Measurements from ENCODE around the gene PTP4A2.
A peak's percentile ranks its signal among the peaks of the same experiment; 100 is the strongest.

Gene PTP4A2

DNA sequence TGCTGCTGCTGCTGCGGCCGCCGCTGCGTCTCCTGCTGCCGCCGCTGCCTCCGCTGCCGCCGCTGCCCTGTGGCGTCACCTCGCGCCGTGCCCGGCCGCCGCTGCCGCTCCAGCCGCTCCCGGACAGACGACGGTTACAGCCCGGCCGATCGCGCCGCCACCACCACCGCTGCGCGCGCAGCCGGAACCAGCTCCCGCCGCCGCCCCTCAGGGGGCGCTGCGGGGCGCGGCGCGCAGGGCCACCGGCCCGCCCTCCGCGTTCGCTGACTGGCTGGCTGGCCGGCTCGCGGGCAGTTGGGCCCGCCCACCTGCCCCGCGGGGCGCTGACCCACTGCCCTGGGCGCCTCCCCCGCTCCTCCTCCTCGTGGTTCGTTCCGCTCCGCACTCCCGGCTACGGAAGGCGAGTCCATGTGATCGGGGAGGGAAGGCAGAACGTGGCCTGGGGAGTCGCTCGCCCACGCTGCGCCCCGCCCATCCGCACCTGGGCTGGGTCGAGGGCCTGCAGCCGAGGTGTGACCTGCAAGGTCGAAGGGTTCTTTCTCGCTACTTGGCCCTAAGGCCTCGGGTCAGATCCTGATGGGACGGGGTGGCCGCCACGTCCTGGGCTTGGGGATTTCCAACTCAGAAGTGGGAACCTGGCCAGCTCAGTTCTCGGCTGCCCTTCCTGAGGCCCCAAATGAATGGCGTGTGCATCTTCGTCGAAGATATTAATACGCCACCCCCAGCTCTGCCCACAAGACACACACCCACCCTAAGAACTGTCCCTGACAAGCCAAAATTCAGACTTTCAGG lies at the start of gene PTP4A2:
Gene PTP4A2, minus strand, starts transcription at position 185 of the 792 bp plus-strand sequence. CDS start 19,303 bp downstream, outside the sequence.
- peaks cover 47% of the 10 kb centered on the region for H3K4me1 ChIP-seq (ENCODE audit: insufficient read depth, low read length)

DNA sequence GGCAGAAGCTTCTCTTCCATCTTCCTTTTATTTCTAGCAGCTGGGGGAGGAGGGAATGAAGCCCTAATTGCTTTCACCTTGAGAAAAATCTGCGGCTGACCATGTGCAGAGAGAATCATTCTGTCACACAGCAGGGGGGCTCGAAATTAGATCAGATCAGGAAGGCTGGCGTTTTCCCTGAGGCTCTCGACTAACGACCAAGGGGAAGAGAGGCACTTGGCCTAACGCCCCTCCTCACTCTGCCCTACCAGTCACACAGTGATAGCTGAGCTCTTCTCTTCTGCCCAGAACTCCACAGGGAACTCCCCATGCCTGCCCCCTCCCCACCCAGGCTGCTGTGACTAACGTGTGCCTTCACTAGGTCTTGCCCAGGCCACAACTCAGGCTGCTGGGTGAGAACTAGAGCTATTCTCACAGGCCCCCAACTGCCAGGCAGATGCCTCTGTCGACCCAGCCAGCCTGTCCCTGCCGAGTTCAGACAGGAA lies 49.0 kb upstream of the PTP4A2 start:
- Histone ChIP-seq H3K27ac (ENCODE audit: low read depth, low read length) (no peak overlapping the region), H3K36me3 (ENCODE audit: insufficient read depth, low read length) (no peaks in the 10 kb centered on the region), H3K4me1 (ENCODE audit: insufficient read depth, low read length) (peaks cover 11% of the 10 kb centered on the region), H3K27me3 (ENCODE audit: control insufficient read depth in 1 of 2, insufficient read depth in 2 of 2, low read length in 2 of 2) (no peaks in the 10 kb centered on the region), H3K9ac (ENCODE audit: low read length) (no peak overlapping the region), H3K9me3 (ENCODE audit: low read length) (no peaks in the 10 kb centered on the region), H3K4me3 (ENCODE audit: low read depth in 1 of 2, low read length in 2 of 2) (no peak overlapping the region)

More for the DNA sequence above, at the start of gene PTP4A2:
- H3K9ac ChIP-seq (ENCODE audit: low read length) = peak within 1 kb of the TSS; percentile 91
- H3K27me3 ChIP-seq (ENCODE audit: control insufficient read depth in 1 of 2, insufficient read depth in 2 of 2, low read length in 2 of 2) = no peaks in the 10 kb centered on the region
- no peaks in the 10 kb centered on the region for H3K36me3 ChIP-seq (ENCODE audit: insufficient read depth, low read length)
- no peaks in the 10 kb centered on the region for H3K9me3 ChIP-seq (ENCODE audit: low read length)
- H3K4me3 ChIP-seq (ENCODE audit: low read depth in 1 of 2, low read length in 2 of 2) = peak within 1 kb of the TSS; percentile 71 to 88
- H3K27ac ChIP-seq (ENCODE audit: low read depth, low read length) = peak within 1 kb of the TSS; percentile 88

DNA sequence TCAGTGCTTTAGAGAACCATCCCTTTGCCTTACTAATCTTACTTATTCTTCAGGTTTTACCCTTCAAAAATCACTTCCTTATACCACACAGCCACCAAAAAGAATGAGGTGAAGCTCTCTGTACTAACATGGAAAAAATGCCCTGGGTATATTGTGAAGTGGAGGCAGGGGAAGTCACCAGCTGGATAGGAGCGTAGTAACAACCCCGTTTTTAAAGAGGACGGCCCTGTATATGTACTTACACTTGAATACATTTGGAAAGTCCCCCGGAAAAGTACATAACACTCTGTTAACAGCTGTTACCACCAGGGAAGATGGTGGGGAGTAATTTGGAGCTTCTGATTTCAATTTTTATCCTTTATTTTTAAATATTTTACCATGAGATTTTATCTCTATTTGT lies 47.3 kb upstream of the PTP4A2 start:
- Histone ChIP-seq H3K27ac (ENCODE audit: low read depth, low read length) (peak overlapping the region; percentile 74), H3K27me3 (ENCODE audit: control insufficient read depth in 1 of 2, insufficient read depth in 2 of 2, low read length in 2 of 2) (no peaks in the 10 kb centered on the region), H3K9me3 (ENCODE audit: low read length) (no peaks in the 10 kb centered on the region), H3K9ac (ENCODE audit: low read length) (no peak overlapping the region), H3K36me3 (ENCODE audit: insufficient read depth, low read length) (no peaks in the 10 kb centered on the region), H3K4me3 (ENCODE audit: low read depth in 1 of 2, low read length in 2 of 2) (no peak overlapping the region), H3K4me1 (ENCODE audit: insufficient read depth, low read length) (peaks cover 11% of the 10 kb centered on the region)

DNA sequence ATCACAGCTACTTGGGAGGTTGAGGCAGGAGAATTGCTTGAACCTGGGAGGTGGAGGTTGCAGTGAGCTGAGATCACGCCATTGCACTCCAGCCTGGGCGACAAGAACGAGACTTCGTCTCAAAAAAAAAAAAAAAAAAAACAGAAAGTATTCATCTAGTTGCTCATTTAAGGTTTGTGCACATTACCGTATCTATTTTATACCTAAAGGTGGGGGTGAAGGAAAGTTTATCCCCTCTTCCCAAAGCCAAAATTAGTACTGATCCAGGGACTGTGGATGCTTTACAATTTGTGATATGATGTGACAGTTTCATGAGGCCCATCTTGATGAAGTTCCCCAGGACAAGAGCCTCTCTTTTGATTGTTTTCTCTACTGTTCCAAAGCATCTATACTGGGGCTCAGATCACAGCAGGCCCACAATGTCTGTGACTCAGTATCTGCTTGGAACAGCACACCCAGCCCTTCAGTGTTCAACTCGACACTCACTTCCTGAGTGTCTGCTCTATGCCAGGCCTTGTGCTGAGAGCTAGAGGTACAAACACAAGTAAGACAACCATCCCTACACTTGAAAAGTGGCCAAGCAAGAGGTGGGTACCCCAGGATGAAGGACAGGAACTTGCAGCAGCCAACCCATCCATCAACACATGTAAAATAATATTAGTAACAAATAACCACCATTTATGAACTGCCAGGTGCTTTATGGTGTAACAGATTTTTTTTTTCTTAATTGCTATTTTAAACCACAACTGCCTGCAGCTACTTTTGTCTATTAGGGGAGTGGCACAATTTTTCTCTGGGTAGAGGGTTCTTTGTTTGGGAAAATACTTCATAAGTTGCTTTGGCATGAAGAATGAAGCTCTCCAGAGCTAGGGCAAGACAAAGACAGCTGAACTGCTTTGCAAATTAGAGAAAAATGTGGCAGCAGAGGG lies 46.5 kb upstream of the PTP4A2 start:
- Histone ChIP-seq H3K9me3 (ENCODE audit: low read length) (no peaks in the 10 kb centered on the region), H3K4me1 (ENCODE audit: insufficient read depth, low read length) (peaks cover 11% of the 10 kb centered on the region), H3K4me3 (ENCODE audit: low read depth in 1 of 2, low read length in 2 of 2) (no peak overlapping the region), H3K9ac (ENCODE audit: low read length) (no peak overlapping the region), H3K36me3 (ENCODE audit: insufficient read depth, low read length) (no peaks in the 10 kb centered on the region), H3K27ac (ENCODE audit: low read depth, low read length) (peak overlapping the region; percentile 74), H3K27me3 (ENCODE audit: control insufficient read depth in 1 of 2, insufficient read depth in 2 of 2, low read length in 2 of 2) (no peaks in the 10 kb centered on the region)

DNA sequence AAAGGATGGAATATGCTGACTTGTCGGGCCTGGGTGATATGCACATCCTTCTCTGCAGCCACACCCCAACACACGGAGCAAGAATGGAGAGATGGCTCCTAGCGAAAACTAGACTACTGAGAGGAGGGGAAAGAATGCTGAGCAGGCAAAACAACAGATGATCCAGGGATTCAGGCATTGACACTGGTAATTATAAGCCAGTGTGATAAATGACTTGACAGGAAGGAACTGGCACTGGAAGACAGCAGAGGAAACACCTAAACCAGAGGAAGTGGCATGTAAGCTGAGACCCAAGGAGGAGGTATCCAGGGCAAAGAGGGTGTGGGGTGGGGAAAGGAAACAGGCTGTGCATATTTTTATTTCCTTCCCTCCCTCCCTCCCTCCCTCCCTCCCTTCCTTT lies 43.8 kb upstream of the PTP4A2 start:
- Histone ChIP-seq H3K9me3 (ENCODE audit: low read length) (no peaks in the 10 kb centered on the region), H3K36me3 (ENCODE audit: insufficient read depth, low read length) (no peaks in the 10 kb centered on the region), H3K27ac (ENCODE audit: low read depth, low read length) (no peak overlapping the region), H3K27me3 (ENCODE audit: control insufficient read depth in 1 of 2, insufficient read depth in 2 of 2, low read length in 2 of 2) (no peaks in the 10 kb centered on the region), H3K4me1 (ENCODE audit: insufficient read depth, low read length) (peaks cover 11% of the 10 kb centered on the region), H3K4me3 (ENCODE audit: low read depth in 1 of 2, low read length in 2 of 2) (no peak overlapping the region), H3K9ac (ENCODE audit: low read length) (no peak overlapping the region)

- Histone ChIP-seq H3K27ac (ENCODE audit: low read depth, low read length) (no peak overlapping the region), H3K4me1 (ENCODE audit: insufficient read depth, low read length) (peaks cover 11% of the 10 kb centered on the region), H3K36me3 (ENCODE audit: insufficient read depth, low read length) (no peaks in the 10 kb centered on the region)
Observed at GRCh38 chr1:31981456-31981839, 43.3 kb upstream of the PTP4A2 start.

DNA sequence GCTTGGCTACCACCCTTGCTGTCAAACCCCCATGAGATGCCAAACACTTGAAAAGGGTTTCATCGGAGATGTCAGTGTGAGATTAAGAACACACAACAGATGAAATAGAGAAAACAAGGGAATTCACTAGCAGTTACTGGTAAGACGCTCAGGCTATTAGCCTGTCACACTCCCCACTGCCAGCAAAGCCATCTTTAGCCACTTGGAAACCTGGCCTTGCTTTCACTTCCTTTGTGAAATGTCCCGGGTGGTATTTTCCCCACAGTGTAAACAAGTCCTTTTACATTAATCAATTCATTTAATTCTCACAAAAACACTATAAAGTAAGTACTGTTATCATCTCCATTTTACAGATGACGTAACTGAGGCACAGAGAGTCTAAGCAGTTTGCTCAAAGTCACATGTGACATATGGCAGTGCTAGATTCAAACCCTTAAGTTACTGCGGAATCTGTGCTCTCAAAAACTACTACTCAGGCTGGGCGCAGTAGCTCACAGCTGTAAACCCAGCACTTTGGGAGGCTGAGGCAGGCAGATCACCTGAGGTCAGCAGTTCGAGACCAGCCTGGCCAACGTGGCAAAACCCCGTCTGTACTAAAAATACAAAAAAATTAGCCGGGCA lies 42.8 kb upstream of the PTP4A2 start:
- H3K9ac ChIP-seq (ENCODE audit: low read length) = peak overlapping the region; percentile 21
- H3K27me3 ChIP-seq (ENCODE audit: control insufficient read depth in 1 of 2, insufficient read depth in 2 of 2, low read length in 2 of 2) = no peaks in the 10 kb centered on the region
- H3K27ac ChIP-seq (ENCODE audit: low read depth, low read length) = no peak overlapping the region
- peaks cover 11% of the 10 kb centered on the region for H3K4me1 ChIP-seq (ENCODE audit: insufficient read depth, low read length)
- H3K9me3 ChIP-seq (ENCODE audit: low read length) = no peaks in the 10 kb centered on the region
- H3K36me3 ChIP-seq (ENCODE audit: insufficient read depth, low read length) = no peaks in the 10 kb centered on the region
- H3K4me3 ChIP-seq (ENCODE audit: low read depth in 1 of 2, low read length in 2 of 2) = no peak overlapping the region

More at GRCh38 chr1:31981456-31981839, 43.3 kb upstream of the PTP4A2 start:
- H3K27me3 ChIP-seq (ENCODE audit: control insufficient read depth in 1 of 2, insufficient read depth in 2 of 2, low read length in 2 of 2) = no peaks in the 10 kb centered on the region
- H3K9ac ChIP-seq (ENCODE audit: low read length) = no peak overlapping the region
- H3K4me3 ChIP-seq (ENCODE audit: low read depth in 1 of 2, low read length in 2 of 2) = no peak overlapping the region
- no peaks in the 10 kb centered on the region for H3K9me3 ChIP-seq (ENCODE audit: low read length)

GRCh38 chr1:31978843-31979400 lies 40.8 kb upstream of the PTP4A2 start:
- no peak overlapping the region for H3K27ac ChIP-seq (ENCODE audit: low read depth, low read length)
- H3K9ac ChIP-seq (ENCODE audit: low read length) = no peak overlapping the region
- H3K4me1 ChIP-seq (ENCODE audit: insufficient read depth, low read length) = no peaks in the 10 kb centered on the region
- no peaks in the 10 kb centered on the region for H3K36me3 ChIP-seq (ENCODE audit: insufficient read depth, low read length)
- no peak overlapping the region for H3K4me3 ChIP-seq (ENCODE audit: low read depth in 1 of 2, low read length in 2 of 2)
- H3K27me3 ChIP-seq (ENCODE audit: control insufficient read depth in 1 of 2, insufficient read depth in 2 of 2, low read length in 2 of 2) = no peaks in the 10 kb centered on the region
- H3K9me3 ChIP-seq (ENCODE audit: low read length) = no peaks in the 10 kb centered on the region

- no peaks in the 10 kb centered on the region for H3K4me1 ChIP-seq (ENCODE audit: insufficient read depth, low read length)
- H3K9me3 ChIP-seq (ENCODE audit: low read length) = no peaks in the 10 kb centered on the region
- no peak overlapping the region for H3K27ac ChIP-seq (ENCODE audit: low read depth, low read length)
- H3K27me3 ChIP-seq (ENCODE audit: control insufficient read depth in 1 of 2, insufficient read depth in 2 of 2, low read length in 2 of 2) = no peaks in the 10 kb centered on the region
- H3K9ac ChIP-seq (ENCODE audit: low read length) = no peak overlapping the region
- H3K4me3 ChIP-seq (ENCODE audit: low read depth in 1 of 2, low read length in 2 of 2) = no peak overlapping the region
- no peaks in the 10 kb centered on the region for H3K36me3 ChIP-seq (ENCODE audit: insufficient read depth, low read length)
Observed at GRCh38 chr1:31977385-31978131, 39.4 kb upstream of the PTP4A2 start.

DNA sequence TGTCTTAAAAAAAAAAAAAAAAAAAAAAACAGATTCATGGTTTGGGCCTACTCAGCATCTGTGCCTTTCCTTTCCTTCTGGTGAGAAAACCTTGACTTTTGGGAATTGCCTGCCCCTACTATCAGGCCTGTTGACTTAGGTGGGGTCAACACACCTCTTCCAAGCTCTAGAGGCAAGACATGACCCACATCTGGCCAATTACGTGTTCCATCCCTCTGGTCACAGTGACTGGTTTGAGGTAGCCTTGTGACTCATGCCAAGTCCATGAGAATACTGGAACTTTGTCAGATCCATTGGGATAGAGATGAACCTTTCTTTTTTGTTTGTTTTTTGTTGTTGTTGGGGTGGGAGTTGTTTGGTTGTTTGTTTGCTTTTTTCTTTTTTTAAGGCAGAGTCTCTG lies 38.2 kb upstream of the PTP4A2 start:
- Histone ChIP-seq H3K36me3 (ENCODE audit: insufficient read depth, low read length) (no peaks in the 10 kb centered on the region), H3K27ac (ENCODE audit: low read depth, low read length) (no peak overlapping the region), H3K4me1 (ENCODE audit: insufficient read depth, low read length) (no peaks in the 10 kb centered on the region), H3K27me3 (ENCODE audit: control insufficient read depth in 1 of 2, insufficient read depth in 2 of 2, low read length in 2 of 2) (no peaks in the 10 kb centered on the region), H3K4me3 (ENCODE audit: low read depth in 1 of 2, low read length in 2 of 2) (no peak overlapping the region), H3K9ac (ENCODE audit: low read length) (no peak overlapping the region), H3K9me3 (ENCODE audit: low read length) (no peaks in the 10 kb centered on the region)
